Measurements from ENCODE around the gene AP1G2.
"Not testable (repeated sequence)": the region's sequence is repeated elsewhere in the genome, so short reads cannot be mapped to it uniquely, and the experiment has no call there.

Gene AP1G2

GRCh38 chr14:23600322-23600707, 32.7 kb upstream of the AP1G2 start:
- TF ChIP-seq Cebpa-rat (IDR thresholded peaks at IDR 0.05), result no peak
- Histone ChIP-seq H3K27ac (no peak overlapping the region), H3K27me3 (no peaks in the 10 kb centered on the region), H4K20me1 (no peaks in the 10 kb centered on the region), H3K9me3 (peaks cover 14% of the 10 kb centered on the region), H3K4me3 (no peak overlapping the region), H3K4me1 (peaks cover 11% of the 10 kb centered on the region), H3K36me3 (no peaks in the 10 kb centered on the region), H3K4me2 (no peak overlapping the region), H3K9ac (no peak overlapping the region)

- H3K27me3 ChIP-seq, H4K20me1 ChIP-seq, H3K27ac ChIP-seq: not testable (repeated sequence)
Observed at GRCh38 chr14:23594191-23594590, 26.6 kb upstream of the AP1G2 start.

DNA sequence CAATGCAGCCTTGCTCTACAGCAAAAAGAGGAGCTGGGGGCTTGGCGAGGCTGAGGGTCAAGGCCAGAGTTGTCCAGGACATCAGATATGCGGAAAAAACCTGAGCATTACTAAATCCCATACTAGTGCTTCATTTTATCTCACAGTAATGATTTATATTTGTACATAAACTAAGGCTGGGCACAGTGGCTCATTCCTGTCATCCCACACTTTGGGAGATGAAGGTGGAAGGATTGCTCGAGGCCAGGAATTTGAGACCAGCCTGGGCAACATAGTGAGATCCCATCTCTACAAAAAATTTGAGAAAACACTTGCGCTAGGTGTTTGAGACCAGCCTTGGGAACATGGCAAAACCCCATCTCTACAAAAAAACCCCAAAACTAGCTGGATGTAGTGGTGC, 22.6 kb upstream of the AP1G2 start:
- no peaks in the 10 kb centered on the region for H3K9me3 ChIP-seq
- no peaks in the 10 kb centered on the region for H3K27me3 ChIP-seq
- H3K27ac ChIP-seq, result no peak overlapping the region
- H3K36me3 ChIP-seq, result no peaks in the 10 kb centered on the region
- H3K4me3 ChIP-seq, result no peak overlapping the region
- H3K4me1 ChIP-seq, result peaks cover 10% of the 10 kb centered on the region
- no peak overlapping the region for H3K9ac ChIP-seq
- no peaks in the 10 kb centered on the region for H4K20me1 ChIP-seq
- TF ChIP-seq Cebpa-rat (IDR thresholded peaks at IDR 0.05), result no peak
- no peak overlapping the region for H3K4me2 ChIP-seq

More at GRCh38 chr14:23594191-23594590, 26.6 kb upstream of the AP1G2 start:
- not testable (repeated sequence) for H3K9me3 ChIP-seq, H3K4me1 ChIP-seq, H3K4me3 ChIP-seq, H3K4me2 ChIP-seq, H3K36me3 ChIP-seq, H3K9ac ChIP-seq

DNA sequence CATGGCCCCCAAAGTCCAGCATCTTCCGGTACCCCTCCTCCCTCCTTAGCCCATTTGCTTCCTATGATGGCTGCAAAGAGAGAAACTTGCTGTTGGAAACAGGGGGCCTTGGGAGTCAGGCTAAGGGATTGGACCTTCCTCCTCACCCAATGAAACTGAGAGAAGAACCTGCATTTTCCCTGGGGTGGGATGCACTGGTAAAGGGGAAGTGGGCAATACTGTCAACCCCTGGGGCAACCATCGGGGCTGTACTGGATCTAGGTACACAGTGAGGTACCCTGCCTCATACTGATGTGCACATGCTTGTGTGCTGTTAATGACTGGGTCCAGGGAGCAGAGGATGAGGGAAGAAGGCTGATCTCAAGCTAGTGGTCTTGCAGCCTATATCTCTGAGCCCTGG, 22.0 kb upstream of the AP1G2 start:
- Histone ChIP-seq H3K9ac (no peak overlapping the region), H3K9me3 (no peaks in the 10 kb centered on the region), H3K27me3 (no peaks in the 10 kb centered on the region), H3K36me3 (no peaks in the 10 kb centered on the region), H4K20me1 (no peaks in the 10 kb centered on the region), H3K4me2 (peak overlapping the region; percentile 41), H3K4me1 (peaks cover 10% of the 10 kb centered on the region), H3K27ac (no peak overlapping the region; the same call in 1 of the 2 replicates), H3K4me3 (no peak overlapping the region)
- TF ChIP-seq Cebpa-rat (IDR thresholded peaks at IDR 0.05), result no peak

DNA sequence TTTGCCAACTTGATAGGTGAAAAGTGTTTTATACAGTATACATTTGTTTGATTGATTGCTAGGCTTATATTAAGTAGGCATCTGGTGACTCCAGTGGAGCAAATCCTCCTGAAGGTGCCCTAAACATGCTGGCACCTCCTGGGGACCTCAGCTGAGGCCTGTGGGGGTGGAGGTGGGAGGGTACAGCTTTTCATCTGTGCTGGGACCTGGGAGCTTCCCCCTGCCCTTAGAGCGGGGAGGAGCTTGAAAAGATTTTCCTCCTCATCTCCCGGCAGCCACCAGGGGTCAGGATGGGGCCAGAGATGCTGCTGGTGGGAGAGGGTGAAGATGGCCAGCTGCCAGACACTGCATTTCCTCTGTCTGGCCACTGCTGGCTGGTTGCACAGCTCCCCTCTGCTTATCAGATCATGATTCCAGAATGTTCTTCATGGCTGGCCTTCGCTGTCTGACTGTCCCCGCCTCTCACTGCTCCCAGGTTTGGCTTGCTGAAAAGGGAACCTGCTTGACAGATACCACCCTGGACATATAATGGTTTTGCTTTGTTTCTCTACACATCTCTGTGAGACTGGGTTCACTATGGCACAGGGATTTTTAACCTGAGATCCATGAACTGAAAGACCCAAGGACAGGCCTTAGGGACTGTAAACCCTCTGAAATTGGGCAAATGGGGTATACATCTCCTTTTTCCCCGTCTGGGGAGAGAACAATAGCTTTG, 21.4 kb upstream of the AP1G2 start:
- Histone ChIP-seq H3K9me3 (no peaks in the 10 kb centered on the region), H3K36me3 (no peaks in the 10 kb centered on the region), H3K27me3 (no peaks in the 10 kb centered on the region), H3K4me3 (no peak overlapping the region), H3K9ac (no peak overlapping the region), H3K4me2 (peak overlapping the region; percentile 41), H3K4me1 (peaks cover 10% of the 10 kb centered on the region), H4K20me1 (no peaks in the 10 kb centered on the region), H3K27ac (no peak overlapping the region; the same call in 1 of the 2 replicates)
- TF ChIP-seq Cebpa-rat (IDR thresholded peaks at IDR 0.05), result no peak

DNA sequence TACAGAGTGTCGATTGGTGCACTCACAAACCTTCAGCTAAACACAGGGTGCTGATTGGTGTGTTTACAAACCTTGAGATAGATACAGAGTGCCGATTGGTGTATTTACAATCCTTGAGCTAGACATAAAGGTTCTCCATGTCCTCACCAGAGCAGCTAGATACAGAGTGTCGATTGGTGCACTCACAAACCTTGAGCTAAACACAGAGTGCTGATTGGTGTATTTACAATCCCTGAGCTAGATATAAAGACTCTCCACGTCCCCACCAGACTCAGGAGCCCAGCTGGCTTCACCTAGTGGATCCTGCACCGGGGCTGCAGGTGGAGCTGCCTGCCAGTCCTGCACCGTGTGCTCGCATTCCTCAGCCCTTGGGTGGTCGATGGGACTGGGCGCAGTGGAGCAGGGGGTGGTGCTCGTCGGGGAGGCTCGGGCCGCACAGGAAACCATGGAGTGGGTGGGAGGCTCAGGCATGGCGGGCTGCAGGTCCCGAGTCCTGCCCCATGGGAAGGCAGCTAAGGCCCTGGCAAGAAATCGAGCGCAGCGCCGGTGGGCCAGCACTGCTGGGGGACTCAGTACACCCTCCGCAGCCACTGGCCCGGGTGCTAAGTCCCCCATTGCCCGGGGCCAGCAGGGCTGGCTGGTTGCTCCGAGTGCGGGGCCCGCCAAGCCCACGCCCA, 17.1 kb upstream of the AP1G2 start:
- not testable (repeated sequence) for H3K36me3 ChIP-seq, H3K4me2 ChIP-seq, H3K4me3 ChIP-seq, H4K20me1 ChIP-seq, H3K27me3 ChIP-seq, H3K9ac ChIP-seq, H3K4me1 ChIP-seq, H3K27ac ChIP-seq, H3K9me3 ChIP-seq

DNA sequence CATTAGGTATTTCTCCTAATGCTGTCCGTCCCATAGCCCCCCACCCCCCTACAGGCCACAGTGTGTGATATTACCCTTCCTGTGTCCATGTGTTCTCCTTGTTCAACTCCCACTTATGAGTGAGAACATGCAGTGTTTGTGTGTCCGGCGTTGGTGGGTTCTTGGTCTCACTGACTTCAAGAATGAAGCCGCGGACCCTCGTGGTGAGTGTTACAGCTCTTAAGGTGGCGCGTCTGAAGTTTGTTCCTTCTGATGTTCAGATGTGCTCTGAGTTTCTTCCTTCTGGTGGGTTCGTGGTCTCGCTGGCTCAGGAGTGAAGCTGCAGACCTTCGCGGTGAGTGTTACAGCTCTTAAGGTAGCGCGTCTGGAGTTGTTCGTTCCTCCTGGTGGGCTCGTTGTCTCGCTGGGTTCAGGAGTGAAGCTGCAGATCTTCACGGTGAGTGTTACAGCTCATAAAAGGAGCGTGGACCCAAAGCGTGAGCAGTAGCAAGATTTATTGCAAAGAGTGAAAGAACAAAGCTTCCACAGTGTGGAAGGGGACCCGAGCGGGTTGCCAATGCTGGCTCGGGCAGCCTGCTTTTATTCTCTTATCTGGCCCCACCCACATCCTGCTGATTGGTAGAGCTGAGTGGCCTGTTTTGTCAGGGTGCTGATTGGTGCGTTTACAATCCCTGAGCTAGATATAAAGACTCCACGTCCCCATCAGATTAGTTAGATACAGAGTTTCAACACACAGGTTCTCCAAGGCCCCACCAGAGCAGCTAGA, 16.4 kb upstream of the AP1G2 start:
- H3K27me3 ChIP-seq, H3K9ac ChIP-seq, H3K4me1 ChIP-seq, H3K27ac ChIP-seq, H3K36me3 ChIP-seq, H3K4me2 ChIP-seq, H3K4me3 ChIP-seq, H3K9me3 ChIP-seq, H4K20me1 ChIP-seq: not testable (repeated sequence)

GRCh38 chr14:23582906-23583760, 15.5 kb upstream of the AP1G2 start:
- TF ChIP-seq Cebpa-rat (IDR thresholded peaks at IDR 0.05), result no peak
- Histone ChIP-seq H3K36me3 (no peaks in the 10 kb centered on the region), H4K20me1 (no peaks in the 10 kb centered on the region), H3K9ac (no peak overlapping the region), H3K4me1 (0 out of 2 replicates have a peak, but pooled peaks cover 4% of the 10 kb centered on the region), H3K27ac (no peak overlapping the region), H3K4me3 (no peak overlapping the region), H3K9me3 (no peaks in the 10 kb centered on the region), H3K27me3 (peaks cover 11% of the 10 kb centered on the region; the same call in 1 of the 2 replicates), H3K4me2 (no peak overlapping the region)

GRCh38 chr14:23580948-23581281, 13.3 kb upstream of the AP1G2 start:
- no peak overlapping the region for H3K27ac ChIP-seq
- no peak overlapping the region for H3K4me2 ChIP-seq
- no peak for TF ChIP-seq Cebpa-rat (IDR thresholded peaks at IDR 0.05)
- H3K9ac ChIP-seq, result no peak overlapping the region
- H3K4me1 ChIP-seq, result 0 out of 2 replicates have a peak, but pooled peaks cover 4% of the 10 kb centered on the region
- no peak overlapping the region for H3K4me3 ChIP-seq
- peaks cover 33% of the 10 kb centered on the region for H3K27me3 ChIP-seq
- peaks cover 4% of the 10 kb centered on the region; the same call in 1 of the 2 replicates for H3K9me3 ChIP-seq
- H4K20me1 ChIP-seq, result no peaks in the 10 kb centered on the region
- H3K36me3 ChIP-seq, result no peaks in the 10 kb centered on the region
